ENCODE data around the gene FLRT2. TPM values are rescaled to one million over a fixed set of nuclear protein-coding genes. Genes with fewer than 3 reads are reported as not detected.

FLRT2 gene
- 2.6 and 8.1 TPM in 2 replicates for total RNA-seq

GRCh38 chr14:85529803-85530574 lies at the start of gene FLRT2:
Gene FLRT2 (plus strand): TSS chr14:85530144. CDS start chr14:85621515, 91,371 bp downstream.

